Osteoblast (primary cell): ENCODE results near the gene IZUMO1. TPM values are rescaled to one million over a fixed set of nuclear protein-coding genes. Genes with fewer than 3 reads are reported as not detected.
A peak's percentile ranks its signal among the peaks of the same experiment; 100 is the strongest.

Experiments
- DNase-seq: peaks from one replicate; pipeline ENCODE4 v3.0.0; 2011; ENCODE audit warnings: low spot score, mixed read lengths; ENCODE audit not compliant: insufficient read length; ENCODE audit errors: missing footprints
- H2AFZ ChIP-seq: 2 replicates; pipeline ENCODE4 v1.6.0; 2011; ENCODE audit warnings: mild to moderate bottlenecking, low read length
- H3K27ac ChIP-seq: 2 replicates; pipeline ENCODE4 v1.5.1; 2011; ENCODE audit warnings: mild to moderate bottlenecking, low read depth, low read length, moderate library complexity
- H3K27me3 ChIP-seq: 2 replicates; pipeline ENCODE4 v1.6.0; 2012; ENCODE audit warnings: mild to moderate bottlenecking, control low read depth, inconsistent platforms, low read length, moderate library complexity; ENCODE audit not compliant: insufficient read depth
- H3K36me3 ChIP-seq: 2 replicates; pipeline ENCODE4 v1.5.1; 2011; ENCODE audit warnings: mild to moderate bottlenecking, low read length, control low read depth, moderate library complexity; ENCODE audit not compliant: insufficient read depth
- H3K4me1 ChIP-seq: 2 replicates; pipeline ENCODE4 v1.5.1; 2011; ENCODE audit warnings: mild to moderate bottlenecking, low read length, control low read depth, moderate library complexity; ENCODE audit not compliant: insufficient read depth
- H3K4me2 ChIP-seq: 2 replicates; pipeline ENCODE4 v1.6.0; 2011; ENCODE audit warnings: mild to moderate bottlenecking, low read length; ENCODE audit not compliant: insufficient read depth
- H3K4me3 ChIP-seq: fragments of 200-600 bp; sonication (generic); 3 replicates; pipeline ENCODE4 v1.5.1; 2012; ENCODE audit warnings: mild to moderate bottlenecking, low read length, inconsistent platforms; ENCODE audit not compliant: insufficient read depth
- H3K79me2 ChIP-seq: 2 replicates; pipeline ENCODE4 v1.6.0; 2012; ENCODE audit warnings: mild to moderate bottlenecking, low read length, control low read depth, inconsistent platforms; ENCODE audit not compliant: insufficient read depth
- H3K9me3 ChIP-seq: 2 replicates; pipeline ENCODE4 v1.5.1; 2011; ENCODE audit warnings: low read depth, low read length, control low read depth
- H4K20me1 ChIP-seq: 2 replicates; pipeline ENCODE4 v1.6.0; 2012; ENCODE audit warnings: mild to moderate bottlenecking, low read length, control low read depth; ENCODE audit not compliant: insufficient read depth
- CTCF ChIP-seq: IDR thresholded peaks from 2 replicates; pipeline ENCODE4 v1.5.1; 2011; ENCODE audit warnings: mild to moderate bottlenecking, low read depth, low read length, moderate library complexity; ENCODE audit errors: extremely low read depth
- total RNA-seq: library from RNA; depleted of rRNA; stranded (reverse); fragments of >200 nt; gene quantifications from 2 replicates; pipeline ENCODE4 v1.2.3, GENCODE V29; 2012

Gene IZUMO1
- total RNA-seq, 1 donor, result not detected

GRCh38 chr19:48722196-48722708 is 24.5 kb downstream of the IZUMO1 start:
- TF ChIP-seq CTCF, result no peak
- no peak overlapping the region for H2AFZ ChIP-seq
- peak; percentile 31 for DNase-seq
- H3K9me3 ChIP-seq, result no peaks in the 10 kb centered on the region
- no peaks in the 10 kb centered on the region for H3K79me2 ChIP-seq
- H3K27ac ChIP-seq, result no peak overlapping the region
- H3K36me3 ChIP-seq, result peaks cover 4% of the 10 kb centered on the region
- peaks cover 22% of the 10 kb centered on the region for H3K4me1 ChIP-seq
- no peak overlapping the region for H3K4me2 ChIP-seq
- no peaks in the 10 kb centered on the region for H4K20me1 ChIP-seq
- H3K4me3 ChIP-seq, result no peak overlapping the region
- H3K27me3 ChIP-seq, result no peaks in the 10 kb centered on the region

- Histone ChIP-seq H3K36me3 (peaks cover 4% of the 10 kb centered on the region), H3K27ac (peak overlapping the region; percentile 89), H2AFZ (peak overlapping the region; percentile 93), H3K79me2 (no peaks in the 10 kb centered on the region), H3K4me1 (peaks cover 29% of the 10 kb centered on the region), H3K4me3 (peak overlapping the region; percentile 75), H3K9me3 (no peaks in the 10 kb centered on the region), H4K20me1 (no peaks in the 10 kb centered on the region), H3K27me3 (no peaks in the 10 kb centered on the region), H3K4me2 (peak overlapping the region; percentile 79)
- no peak for TF ChIP-seq CTCF
- peak; percentile 100 for DNase-seq
Observed at GRCh38 chr19:48720613-48721296, 26.0 kb downstream of the IZUMO1 start.

- Histone ChIP-seq H4K20me1 (no peaks in the 10 kb centered on the region), H3K27ac (no peak overlapping the region), H3K4me3 (peak overlapping the region; percentile 75), H2AFZ (peak overlapping the region; percentile 93), H3K36me3 (peaks cover 4% of the 10 kb centered on the region), H3K4me1 (peaks cover 31% of the 10 kb centered on the region), H3K79me2 (peaks cover 2% of the 10 kb centered on the region), H3K4me2 (peak overlapping the region; percentile 79), H3K27me3 (no peaks in the 10 kb centered on the region), H3K9me3 (no peaks in the 10 kb centered on the region)
- DNase-seq, result no peak
- TF ChIP-seq CTCF, result no peak
Observed at GRCh38 chr19:48720251-48720612, 26.5 kb downstream of the IZUMO1 start.

GRCh38 chr19:48719263-48720171 is 27.2 kb downstream of the IZUMO1 start, which contains the start of gene MAMSTR:
MAMSTR (minus strand) TSS chr19:48719725; CDS start chr19:48719031, 694 bp downstream.
- Histone ChIP-seq H3K4me3 (peak within 1 kb of the TSS; percentile 75), H4K20me1 (no peaks in the 10 kb centered on the region), H3K4me1 (peaks cover 31% of the 10 kb centered on the region), H2AFZ (peak within 1 kb of the TSS; percentile 93), H3K36me3 (peaks cover 4% of the 10 kb centered on the region), H3K4me2 (peak within 1 kb of the TSS; percentile 79), H3K79me2 (peaks cover 9% of the 10 kb centered on the region), H3K27ac (peak within 1 kb of the TSS; percentile 89), H3K9me3 (no peaks in the 10 kb centered on the region), H3K27me3 (no peaks in the 10 kb centered on the region)
- DNase-seq, result peak; percentile 76
- TF ChIP-seq CTCF, result no peak
